Measurements from ENCODE around the gene ST3GAL5. TPM values are rescaled to one million over a fixed set of nuclear protein-coding genes. Genes with fewer than 3 reads are reported as not detected.

Gene ST3GAL5
- total RNA-seq, 1 donor from 2014 or later: 25.8 TPM

DNA sequence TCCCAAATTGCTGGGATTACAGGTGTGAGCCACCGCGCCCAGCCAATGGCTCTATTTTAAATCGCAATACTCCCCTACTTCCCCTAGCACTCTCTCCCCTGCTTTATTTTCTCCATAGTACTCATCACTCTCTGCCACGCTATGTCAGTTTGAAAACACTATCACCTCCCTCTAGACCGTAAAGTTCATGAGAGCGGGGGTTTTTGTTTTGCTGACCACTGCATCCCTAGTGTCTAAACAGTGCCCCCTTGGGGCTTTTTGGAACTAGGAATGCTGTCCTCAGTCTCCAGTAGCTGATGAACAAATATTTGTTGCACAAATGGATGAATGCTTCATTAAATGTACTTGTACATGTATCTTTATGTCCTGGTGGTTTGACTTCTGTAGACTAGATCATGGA lies 90.9 kb downstream of the ST3GAL5 start:
- DNase-seq (ENCODE audit: low spot score in 2 of 2, unreplicated experiment in 2 of 2): no peak
- Mint-ChIP-seq H3K4me1 (peaks cover 50% of the 10 kb centered on the region), H3K9me3 (peaks cover 8% of the 10 kb centered on the region), H3K27me3 (ENCODE audit: low read depth) (no peaks in the 10 kb centered on the region), H3K27ac (no peak overlapping the region), H3K4me3 (no peak overlapping the region), H3K36me3 (no peaks in the 10 kb centered on the region)
- TF ChIP-seq, protein P1, sequence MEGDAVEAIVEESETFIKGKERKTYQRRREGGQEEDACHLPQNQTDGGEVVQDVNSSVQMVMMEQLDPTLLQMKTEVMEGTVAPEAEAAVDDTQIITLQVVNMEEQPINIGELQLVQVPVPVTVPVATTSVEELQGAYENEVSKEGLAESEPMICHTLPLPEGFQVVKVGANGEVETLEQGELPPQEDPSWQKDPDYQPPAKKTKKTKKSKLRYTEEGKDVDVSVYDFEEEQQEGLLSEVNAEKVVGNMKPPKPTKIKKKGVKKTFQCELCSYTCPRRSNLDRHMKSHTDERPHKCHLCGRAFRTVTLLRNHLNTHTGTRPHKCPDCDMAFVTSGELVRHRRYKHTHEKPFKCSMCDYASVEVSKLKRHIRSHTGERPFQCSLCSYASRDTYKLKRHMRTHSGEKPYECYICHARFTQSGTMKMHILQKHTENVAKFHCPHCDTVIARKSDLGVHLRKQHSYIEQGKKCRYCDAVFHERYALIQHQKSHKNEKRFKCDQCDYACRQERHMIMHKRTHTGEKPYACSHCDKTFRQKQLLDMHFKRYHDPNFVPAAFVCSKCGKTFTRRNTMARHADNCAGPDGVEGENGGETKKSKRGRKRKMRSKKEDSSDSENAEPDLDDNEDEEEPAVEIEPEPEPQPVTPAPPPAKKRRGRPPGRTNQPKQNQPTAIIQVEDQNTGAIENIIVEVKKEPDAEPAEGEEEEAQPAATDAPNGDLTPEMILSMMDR (IDR thresholded peaks at IDR 0.05; ENCODE audit: unreplicated experiment): no peak

DNA sequence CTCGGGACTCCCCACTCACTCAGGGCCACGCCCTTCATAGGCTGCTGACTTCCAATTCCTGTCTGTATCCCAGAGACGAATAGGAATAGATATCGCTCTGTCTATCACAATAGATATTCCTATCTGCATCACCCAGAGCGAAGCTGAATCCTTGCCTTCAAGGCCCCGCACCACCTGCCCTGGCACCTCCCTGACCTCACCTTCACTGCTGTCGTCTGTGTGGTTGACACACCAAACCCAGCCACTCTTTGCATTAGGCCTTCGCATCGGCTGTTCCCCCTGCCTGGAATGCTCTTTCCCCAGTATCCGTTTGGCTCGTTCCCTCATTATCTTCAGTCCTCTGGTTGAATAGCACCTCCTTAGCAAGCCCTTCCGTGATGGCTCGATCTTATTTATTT lies 91.5 kb downstream of the ST3GAL5 start:
- Mint-ChIP-seq H3K27ac (no peak overlapping the region), H3K4me3 (no peak overlapping the region), H3K27me3 (ENCODE audit: low read depth) (no peaks in the 10 kb centered on the region), H3K9me3 (peaks cover 8% of the 10 kb centered on the region), H3K4me1 (peaks cover 56% of the 10 kb centered on the region), H3K36me3 (no peaks in the 10 kb centered on the region)
- TF ChIP-seq, protein P1 (IDR thresholded peaks at IDR 0.05; ENCODE audit: unreplicated experiment): no peak
- DNase-seq (ENCODE audit: low spot score in 2 of 2, unreplicated experiment in 2 of 2): no peak

DNA sequence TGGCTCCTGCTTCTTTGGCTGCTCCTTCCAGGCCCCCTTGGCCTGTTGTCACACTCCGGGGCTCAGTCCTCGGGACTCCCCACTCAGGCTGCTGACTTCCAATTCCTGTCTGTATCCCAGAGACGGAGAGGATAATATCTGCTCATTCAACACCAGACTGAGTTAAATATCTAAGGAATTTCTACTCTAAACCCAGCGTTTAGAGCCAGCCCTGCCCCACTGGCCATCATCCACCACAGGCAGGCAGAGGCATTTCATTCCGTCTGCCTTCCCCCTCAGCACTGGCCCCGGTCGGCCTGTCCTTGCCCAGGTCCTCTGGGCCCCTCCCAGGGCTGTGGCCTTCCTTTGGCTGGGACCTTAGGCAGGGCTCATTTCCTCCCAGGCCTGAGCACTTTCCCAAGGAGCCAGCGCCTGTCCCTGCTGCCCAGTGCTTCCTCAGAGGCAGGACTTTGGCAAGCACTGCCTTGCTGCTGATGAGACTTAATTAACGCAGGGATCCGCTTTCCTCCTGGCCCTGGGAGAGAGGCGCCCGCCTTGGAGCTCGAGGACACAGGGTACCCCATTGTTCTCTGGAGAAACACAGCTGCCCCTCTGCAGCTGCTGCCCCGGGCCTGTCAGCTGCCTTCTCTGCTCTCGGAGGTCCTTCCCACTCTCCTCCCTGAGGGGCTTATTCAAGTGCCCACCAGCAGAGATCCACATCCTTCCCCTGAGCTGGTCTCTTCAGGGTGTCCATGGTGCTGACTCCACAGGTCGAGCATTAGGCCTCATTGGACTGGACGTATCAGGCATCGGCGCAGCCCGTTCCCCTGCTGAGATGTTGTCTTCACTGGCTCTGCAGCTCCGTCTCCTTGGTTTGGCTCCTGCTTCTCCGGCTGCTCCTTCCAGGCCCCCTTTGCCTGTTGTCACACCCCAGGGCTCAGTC lies 92.2 kb downstream of the ST3GAL5 start:
- Mint-ChIP-seq H3K27me3 (ENCODE audit: low read depth) (no peaks in the 10 kb centered on the region), H3K36me3 (no peaks in the 10 kb centered on the region), H3K4me1 (peaks cover 60% of the 10 kb centered on the region), H3K27ac (no peak overlapping the region), H3K9me3 (peaks cover 8% of the 10 kb centered on the region), H3K4me3 (no peak overlapping the region)
- TF ChIP-seq, protein P1 (IDR thresholded peaks at IDR 0.05; ENCODE audit: unreplicated experiment): no peak
- DNase-seq (ENCODE audit: low spot score in 2 of 2, unreplicated experiment in 2 of 2): no peak

DNA sequence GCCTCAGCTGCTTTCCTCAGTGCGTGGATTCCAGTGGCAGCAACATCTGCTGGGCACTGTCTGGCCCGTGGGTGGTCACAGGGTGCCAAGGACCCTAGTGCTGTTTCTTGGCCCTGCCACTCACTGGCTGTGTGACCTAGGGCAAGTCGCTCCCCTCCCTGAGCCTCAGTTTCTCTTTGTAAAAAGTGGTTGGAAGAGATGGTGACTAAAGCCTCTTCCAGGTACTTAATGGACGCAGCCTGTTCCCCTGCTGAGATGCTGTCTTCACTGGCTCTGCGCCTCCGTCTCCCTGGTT lies 92.8 kb downstream of the ST3GAL5 start:
- Mint-ChIP-seq H3K27ac (peak overlapping the region; percentile 36), H3K4me1 (peaks cover 60% of the 10 kb centered on the region), H3K27me3 (ENCODE audit: low read depth) (no peaks in the 10 kb centered on the region), H3K36me3 (no peaks in the 10 kb centered on the region), H3K4me3 (no peak overlapping the region), H3K9me3 (peaks cover 4% of the 10 kb centered on the region)
- DNase-seq (ENCODE audit: low spot score in 2 of 2, unreplicated experiment in 2 of 2): no peak
- TF ChIP-seq, protein P1 (IDR thresholded peaks at IDR 0.05; ENCODE audit: unreplicated experiment): no peak

DNA sequence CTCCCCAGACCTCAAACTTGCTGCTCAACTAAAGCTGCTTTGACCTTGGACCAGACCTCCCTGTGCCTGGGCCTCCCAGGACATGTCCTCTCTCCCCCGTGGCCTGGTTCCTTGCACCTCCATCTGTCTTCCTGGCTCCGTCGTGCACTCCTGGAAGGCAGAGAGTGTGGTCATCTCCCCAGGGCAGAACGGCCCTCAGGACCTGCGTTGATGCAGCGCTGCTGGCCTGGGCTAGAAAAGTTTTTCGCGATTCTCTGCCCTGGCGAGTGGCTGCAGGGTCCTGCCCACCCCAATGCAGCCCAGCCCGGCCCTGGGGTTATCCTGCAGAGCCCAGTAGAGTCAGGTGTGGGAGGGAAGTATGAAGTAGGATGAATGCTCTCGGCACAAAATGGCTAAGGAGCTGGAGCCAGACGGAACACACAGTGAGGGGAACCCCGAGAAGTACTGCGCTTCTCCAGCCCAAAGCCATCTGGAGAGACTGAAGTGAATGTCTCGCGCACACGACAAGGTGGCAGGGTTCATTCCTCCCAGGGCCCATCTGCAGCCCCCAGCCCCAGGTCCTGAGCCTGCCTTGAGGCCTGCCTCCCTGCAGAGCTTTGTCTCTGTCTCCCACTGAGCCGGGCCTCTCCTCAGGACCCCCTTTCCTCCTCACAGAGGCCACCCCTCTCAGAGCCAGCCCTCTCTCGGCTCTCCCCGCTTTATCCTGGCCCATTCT lies 93.3 kb downstream of the ST3GAL5 start:
- Mint-ChIP-seq H3K4me1 (peaks cover 60% of the 10 kb centered on the region), H3K4me3 (no peak overlapping the region), H3K27ac (peak overlapping the region; percentile 42), H3K27me3 (ENCODE audit: low read depth) (no peaks in the 10 kb centered on the region), H3K36me3 (no peaks in the 10 kb centered on the region), H3K9me3 (no peaks in the 10 kb centered on the region)
- DNase-seq (ENCODE audit: low spot score in 2 of 2, unreplicated experiment in 2 of 2): no peak
- TF ChIP-seq, protein P1 (IDR thresholded peaks at IDR 0.05; ENCODE audit: unreplicated experiment): no peak

Data from mesothelial cell of epicardium (in vitro differentiated cells).